Activated naive CD4-positive, alpha-beta T cell (primary cell): ENCODE measurements around the gene LTBP2.
A peak's percentile ranks its signal among the peaks of the same experiment; 100 is the strongest.

Experiments used
- DNase-seq, 4 experiments: peaks; one replicate each; lab custom pipeline; 2025; lab: John Stamatoyannopoulos, UW

Gene LTBP2

GRCh38 chr14:74507085-74507484 is 105.0 kb downstream of the LTBP2 start:
- DNase-seq: no peak

GRCh38 chr14:74506411-74506851 is 105.6 kb downstream of the LTBP2 start:
- no peak for DNase-seq

- DNase-seq: no peak
These were observed 106.2 kb downstream of the LTBP2 start for GRCh38 chr14:74505831-74506230.

- no peak for DNase-seq
These were observed 106.9 kb downstream of the LTBP2 start for GRCh38 chr14:74504874-74505720.

GRCh38 chr14:74504412-74504811 is 107.6 kb downstream of the LTBP2 start:
- no peak for DNase-seq

- DNase-seq: no peak
These were observed 108.1 kb downstream of the LTBP2 start for GRCh38 chr14:74503938-74504335.

- no peak for DNase-seq
These were observed 108.6 kb downstream of the LTBP2 start for GRCh38 chr14:74503291-74503937.

GRCh38 chr14:74502236-74503019 is 109.6 kb downstream of the LTBP2 start:
- no peak for DNase-seq

GRCh38 chr14:74501691-74502090 is 110.3 kb downstream of the LTBP2 start:
- no peak for DNase-seq

GRCh38 chr14:74501135-74501614 is 110.9 kb downstream of the LTBP2 start:
- DNase-seq: no peak

GRCh38 chr14:74500417-74501134 is 111.5 kb downstream of the LTBP2 start:
- DNase-seq: no peak

GRCh38 chr14:74495356-74495755 is 116.7 kb downstream of the LTBP2 start:
- no peak for DNase-seq

- peak; percentile 99 to 100 (median 100) for DNase-seq
These were observed 118.4 kb downstream of the LTBP2 start, which contains the start of gene ISCA2 for GRCh38 chr14:74493343-74494261. ISCA2 (plus strand) TSS chr14:74493765; CDS start chr14:74493775, 10 bp downstream.

- no peak for DNase-seq
These were observed 119.2 kb downstream of the LTBP2 start, which contains the start of gene NPC2 for GRCh38 chr14:74492776-74493342. NPC2 (minus strand) TSS chr14:74493305; CDS start chr14:74493274, 31 bp downstream.

GRCh38 chr14:74491956-74492775 is 119.9 kb downstream of the LTBP2 start:
- DNase-seq: no peak

- DNase-seq: no peak
These were observed 121.6 kb downstream of the LTBP2 start for GRCh38 chr14:74490486-74490885.

GRCh38 chr14:74488786-74489397 is 123.1 kb downstream of the LTBP2 start:
- DNase-seq: no peak

- no peak for DNase-seq
These were observed 125.9 kb downstream of the LTBP2 start for GRCh38 chr14:74486164-74486563.

GRCh38 chr14:74483321-74483720 is 128.7 kb downstream of the LTBP2 start:
- no peak for DNase-seq
